NCI-H1092 treated with DMSO at 0.1 percent for 48 hours (cell line): Measurements from ENCODE around the gene PM20D1.
"Not testable (repeated sequence)": the region's sequence is repeated elsewhere in the genome, so short reads cannot be mapped to it uniquely, and the experiment has no call there.

Experiments used
- DNase-seq: peaks from one replicate; lab custom pipeline; 2025; lab: John Stamatoyannopoulos, UW

Gene PM20D1

GRCh38 chr1:205842229-205842628, 7.7 kb downstream of the PM20D1 start:
- DNase-seq, result no peak

- no peak for DNase-seq
Observed at GRCh38 chr1:205840146-205840923, 9.6 kb downstream of the PM20D1 start.

GRCh38 chr1:205837382-205837970, 12.5 kb downstream of the PM20D1 start:
- no peak for DNase-seq

GRCh38 chr1:205834751-205835150, 15.2 kb downstream of the PM20D1 start:
- DNase-seq, result no peak

- DNase-seq, result no peak
Observed at GRCh38 chr1:205832326-205832751, 17.6 kb downstream of the PM20D1 start.

- peak; percentile 42 for DNase-seq
Observed at GRCh38 chr1:205827623-205828022, 22.3 kb downstream of the PM20D1 start.

- DNase-seq, result no peak
Observed at GRCh38 chr1:205826995-205827394, 22.9 kb downstream of the PM20D1 start.

- DNase-seq, result no peak
Observed at GRCh38 chr1:205826016-205826806, 23.7 kb downstream of the PM20D1 start.

- DNase-seq, result no peak
Observed at GRCh38 chr1:205824180-205824579, 25.8 kb downstream of the PM20D1 start.

GRCh38 chr1:205823260-205823659, 26.7 kb downstream of the PM20D1 start:
- DNase-seq, result not testable (repeated sequence)

- no peak for DNase-seq
Observed at GRCh38 chr1:205822397-205822796, 27.5 kb downstream of the PM20D1 start.

GRCh38 chr1:205817988-205818387, 31.9 kb downstream of the PM20D1 start:
- no peak for DNase-seq

GRCh38 chr1:205817364-205817763, 32.6 kb downstream of the PM20D1 start:
- DNase-seq, result no peak

- DNase-seq, result peak; percentile 32
Observed at GRCh38 chr1:205813755-205814058, 36.2 kb downstream of the PM20D1 start.

GRCh38 chr1:205812878-205813754, 36.8 kb downstream of the PM20D1 start, which contains the start of gene SLC41A1:
Gene SLC41A1, minus strand, starts transcription at chr1:205813198. Its CDS starts 2,757 bp downstream, at chr1:205810441.
- DNase-seq, result peak; percentile 95

- DNase-seq, result no peak
Observed at GRCh38 chr1:205812271-205812877, 37.6 kb downstream of the PM20D1 start.

- DNase-seq, result peak; percentile 61
Observed at GRCh38 chr1:205811660-205812059, 38.3 kb downstream of the PM20D1 start.

- DNase-seq, result no peak
Observed at GRCh38 chr1:205810448-205811157, 39.3 kb downstream of the PM20D1 start.

- no peak for DNase-seq
Observed at GRCh38 chr1:205809942-205810345, 40.0 kb downstream of the PM20D1 start.

GRCh38 chr1:205809469-205809868, 40.5 kb downstream of the PM20D1 start:
- no peak for DNase-seq
